Astrocyte (in vitro differentiated cells and primary cell): ENCODE data around the gene ZHX3.

ENCODE experiments used
- CTCF ChIP-seq: IDR thresholded peaks from 2 replicates; pipeline ENCODE4 v1.5.1; 2011; ENCODE audit warnings: low read depth, mild to moderate bottlenecking, inconsistent platforms, low read length, moderate library complexity; ENCODE audit not compliant: insufficient read depth
- EZH2 ChIP-seq: IDR thresholded peaks from 2 replicates; pipeline ENCODE4 v1.6.1; 2012; ENCODE audit warnings: mild to moderate bottlenecking, low read length, inconsistent platforms; ENCODE audit not compliant: insufficient read depth

- no peak for TF ChIP-seq CTCF
- TF ChIP-seq EZH2: no peak
Measured at GRCh38 chr20:41363601-41364000, 46.1 kb upstream of the ZHX3 start.
